Effector CD4-positive, alpha-beta T cell (primary cell): ENCODE data around the gene TMEM101.
"Not testable (repeated sequence)": the region's sequence is repeated elsewhere in the genome, so short reads cannot be mapped to it uniquely, and the experiment has no call there.

Experiments used
- DNase-seq: peaks from one replicate; pipeline ENCODE4 v3.0.0-alpha.2; 2020

The TMEM101 gene

DNA sequence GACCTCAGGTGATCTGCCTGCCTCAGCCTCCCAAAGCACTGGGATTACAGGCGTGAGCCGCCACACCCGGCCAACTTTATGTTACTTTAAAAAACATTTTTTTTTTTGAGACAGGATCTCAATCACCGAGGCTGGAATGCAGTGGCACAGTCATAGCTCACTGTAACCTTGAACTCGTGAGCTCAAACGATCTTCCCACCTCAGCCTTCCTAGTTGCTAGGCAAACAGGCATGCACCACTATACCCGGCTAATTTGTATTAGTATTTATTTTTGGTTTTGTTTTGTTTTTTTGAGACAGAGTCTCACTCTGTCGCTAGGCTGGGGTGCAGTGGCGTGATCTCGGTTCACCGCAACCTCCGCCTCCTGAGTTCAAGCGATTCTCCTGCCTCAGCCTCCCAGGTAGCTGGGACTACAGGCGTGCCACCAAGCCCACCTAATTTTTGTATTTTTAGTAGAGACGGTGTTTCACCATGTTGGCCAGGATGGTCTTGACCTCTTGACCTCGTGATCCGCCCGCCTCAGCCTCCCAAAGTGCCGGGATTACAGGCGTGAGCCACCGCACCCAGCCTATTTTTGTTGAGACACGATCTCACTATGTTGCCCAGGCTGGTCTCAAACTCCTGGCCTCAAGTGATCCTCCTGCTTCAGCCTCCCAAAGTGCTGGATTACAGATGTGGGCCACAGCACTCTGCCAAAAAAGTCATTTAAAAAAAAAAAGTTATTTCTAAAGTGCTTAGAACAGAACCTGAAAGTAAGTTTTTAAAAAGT lies 42.1 kb downstream of the TMEM101 start:
- not testable (repeated sequence) for DNase-seq

DNA sequence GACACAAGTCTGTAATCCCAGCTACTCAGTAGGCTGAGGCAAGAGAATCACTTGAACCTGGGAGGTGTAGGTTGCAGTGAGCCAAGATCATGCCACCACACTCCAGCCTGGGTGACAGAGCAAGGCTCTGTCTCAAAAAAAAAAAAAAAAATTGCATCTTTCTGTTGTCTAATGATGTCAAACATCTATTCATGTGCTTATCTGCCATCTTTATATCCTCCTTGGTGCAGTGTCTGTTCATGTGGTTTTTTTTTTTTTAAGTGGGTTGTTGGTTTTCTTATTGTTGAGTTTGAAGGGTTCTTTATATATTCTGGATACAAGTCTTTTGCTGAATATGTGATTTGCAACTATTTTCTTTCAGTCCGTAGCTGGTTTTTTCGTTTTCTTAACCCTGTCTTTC lies 43.3 kb downstream of the TMEM101 start:
- not testable (repeated sequence) for DNase-seq

DNA sequence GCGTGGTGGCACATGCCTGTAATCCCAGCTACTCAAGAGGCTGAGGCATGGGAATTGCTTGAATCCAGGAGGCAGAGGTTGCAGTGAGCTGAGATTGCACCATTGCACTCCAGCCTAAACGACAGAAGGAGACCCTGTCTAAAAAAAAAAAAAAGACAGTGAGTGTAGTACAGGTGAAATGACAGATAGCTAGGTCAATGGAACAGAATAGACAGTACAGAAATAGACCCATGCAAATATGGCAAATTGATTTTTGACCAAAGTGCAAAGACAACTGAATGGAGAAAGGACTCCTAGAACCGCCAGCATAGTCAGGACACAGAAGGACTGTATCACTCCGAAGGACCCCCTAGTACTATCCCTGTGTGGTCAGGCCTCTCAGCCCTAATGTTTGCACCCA lies 44.4 kb downstream of the TMEM101 start:
- DNase-seq = no peak

DNA sequence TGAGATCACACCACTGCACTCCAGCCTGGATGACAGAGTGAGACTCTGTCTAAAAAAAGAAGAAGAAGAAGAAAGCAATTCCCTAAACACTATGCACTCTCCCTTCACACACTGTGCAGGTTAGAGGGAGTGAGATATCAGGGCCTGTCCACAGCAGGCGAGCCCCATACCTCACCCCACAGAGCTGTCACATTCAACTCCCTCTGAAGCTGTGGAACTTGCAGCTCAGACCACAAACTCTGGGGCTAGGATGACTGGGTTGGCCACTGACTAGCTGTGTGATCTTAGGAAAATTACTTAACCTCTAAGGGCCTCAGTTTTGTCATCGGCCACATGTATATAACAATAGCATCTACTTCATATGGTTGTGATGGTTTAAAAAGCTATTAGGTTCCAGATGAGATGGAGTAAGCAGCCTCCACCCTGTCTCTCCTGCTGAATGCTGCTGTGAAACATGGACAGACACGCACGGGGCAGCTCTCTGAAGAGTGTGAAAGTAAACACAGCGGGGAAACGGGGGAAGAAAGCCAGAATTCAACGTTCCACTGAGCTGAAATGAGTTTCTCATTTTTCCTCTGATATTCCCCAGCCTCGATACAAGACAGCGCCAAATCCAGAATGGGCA lies 47.4 kb downstream of the TMEM101 start:
- DNase-seq = no peak

DNA sequence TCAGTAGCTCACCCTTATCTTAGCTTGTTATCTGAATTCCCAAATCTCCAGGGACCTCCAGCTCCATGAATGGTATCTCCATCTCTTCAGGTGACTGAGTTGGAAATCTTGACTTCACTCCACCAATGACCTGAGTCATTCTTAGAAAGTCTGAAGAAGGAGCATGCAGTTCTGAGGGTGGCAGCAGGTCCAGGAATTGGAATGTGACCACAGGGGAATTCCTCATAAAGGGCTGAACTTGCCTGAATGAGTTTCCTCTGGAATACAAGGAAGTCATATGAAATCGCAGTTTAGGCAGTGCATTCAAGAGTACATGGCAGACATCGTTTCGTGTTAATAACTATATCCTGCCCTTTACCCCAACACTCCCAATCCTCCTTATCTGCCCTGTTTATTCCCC lies 48.5 kb downstream of the TMEM101 start:
- DNase-seq = no peak

DNA sequence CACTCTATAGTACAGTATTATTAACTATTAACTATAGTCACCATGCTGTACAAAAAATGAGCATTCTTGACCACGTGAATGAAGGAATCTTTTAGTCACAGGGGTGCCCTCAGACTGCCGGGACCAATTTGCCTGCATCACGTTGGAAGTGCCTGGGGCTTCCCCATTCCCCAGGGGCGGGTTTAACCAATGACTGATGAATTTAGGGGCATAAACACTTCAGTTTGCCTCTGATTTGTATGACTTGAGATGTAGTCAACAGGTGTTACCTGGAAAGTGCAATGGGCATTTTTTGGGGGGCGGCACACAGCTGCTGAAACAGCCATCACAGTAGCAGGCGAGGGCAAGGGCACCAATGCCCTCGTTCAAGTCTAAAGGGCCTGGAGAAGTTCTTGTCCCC lies 52.3 kb downstream of the TMEM101 start:
- no peak for DNase-seq

DNA sequence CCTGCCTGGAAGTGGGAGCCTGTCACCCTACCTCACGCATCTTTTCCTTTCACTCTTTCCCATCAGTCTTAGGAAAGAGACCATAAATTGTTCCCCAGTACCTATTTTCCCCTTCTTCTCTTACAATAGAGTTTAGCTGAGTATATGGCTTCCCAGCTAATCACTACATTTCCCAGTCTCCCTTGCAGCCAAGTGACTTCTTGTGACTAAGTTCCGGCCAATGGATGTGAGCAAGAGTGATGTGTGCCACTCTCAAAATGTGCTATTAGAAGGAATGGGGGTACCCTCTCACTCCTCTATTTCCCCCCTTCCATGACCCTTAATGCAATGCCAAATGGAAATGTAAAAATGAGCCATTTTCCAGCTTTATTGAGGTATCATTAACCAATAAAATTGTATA lies 52.8 kb downstream of the TMEM101 start:
- DNase-seq = no peak

DNA sequence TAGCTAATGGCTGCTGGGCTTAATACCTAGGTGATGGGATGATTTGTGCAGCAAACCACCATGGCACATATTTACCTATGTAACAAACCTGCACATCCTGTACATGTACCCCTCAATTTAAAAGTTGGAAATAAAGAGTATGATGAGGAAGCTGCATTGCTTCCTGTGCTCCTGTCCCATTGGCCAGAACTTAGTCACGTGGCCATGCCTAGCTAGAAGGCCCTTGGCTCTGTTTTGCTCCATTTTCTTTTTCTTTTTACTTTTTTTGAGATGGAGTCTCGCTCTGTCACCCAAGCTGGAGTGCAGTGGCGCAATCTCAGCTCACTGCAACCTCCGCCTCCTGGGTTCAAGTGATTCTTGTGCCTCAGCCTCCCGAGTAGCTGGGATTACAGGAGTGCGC lies 53.5 kb downstream of the TMEM101 start:
- DNase-seq = not testable (repeated sequence)
